ENCODE data around the gene SRD5A2. TPM values are rescaled to one million over a fixed set of nuclear protein-coding genes. Genes with fewer than 3 reads are reported as not detected.

The SRD5A2 gene
- total and polyA plus RNA-seq, 4 donors = 2.3 to 23.3 (median 2.9) TPM; not detected in 1

GRCh38 chr2:31475692-31476091 is 105.0 kb downstream of the SRD5A2 start:
- no peak for DNase-seq (ENCODE audit: low spot score)
- Histone ChIP-seq H3K4me1 (ENCODE audit: control insufficient read depth in 4 of 4, insufficient read depth in 4 of 4, low read length in 3 of 4) (no peaks in the 10 kb centered on the region), H3K27ac (ENCODE audit: low read depth in 1 of 2, low read length in 2 of 2) (no peak overlapping the region), H3K4me3 (ENCODE audit: low read depth in 1 of 3, low read length in 3 of 3) (no peak overlapping the region), H3K36me3 (ENCODE audit: control insufficient read depth in 4 of 4, insufficient read depth in 3 of 4, low read depth in 1 of 4, low read length in 3 of 4) (no peaks in the 10 kb centered on the region), H3K9me3 (ENCODE audit: control insufficient read depth in 4 of 4, low read length in 3 of 4) (no peaks in the 10 kb centered on the region), H3K27me3 (ENCODE audit: control insufficient read depth in 4 of 4, insufficient read depth in 4 of 4, low read length in 3 of 4) (no peaks in the 10 kb centered on the region), H3K9ac (ENCODE audit: low read depth in 1 of 2, low read length in 2 of 2) (no peak overlapping the region)
- TF ChIP-seq EGR1 (IDR thresholded peaks at IDR 0.05; ENCODE audit: low read depth in 2 of 2) (no peak), RXRA (IDR thresholded peaks at IDR 0.05) (no peak), NR2F2 (IDR thresholded peaks at IDR 0.05) (no peak), RAD21 (IDR thresholded peaks at IDR 0.05) (no peak), HNF4A (conservative IDR thresholded peaks at IDR 0.05) (no peak), FOXA1 (IDR thresholded peaks at IDR 0.05) (no peak), REST (IDR thresholded peaks at IDR 0.05) (no peak), JUND (IDR thresholded peaks at IDR 0.05) (no peak)
- TF ChIP-seq, protein P1, sequence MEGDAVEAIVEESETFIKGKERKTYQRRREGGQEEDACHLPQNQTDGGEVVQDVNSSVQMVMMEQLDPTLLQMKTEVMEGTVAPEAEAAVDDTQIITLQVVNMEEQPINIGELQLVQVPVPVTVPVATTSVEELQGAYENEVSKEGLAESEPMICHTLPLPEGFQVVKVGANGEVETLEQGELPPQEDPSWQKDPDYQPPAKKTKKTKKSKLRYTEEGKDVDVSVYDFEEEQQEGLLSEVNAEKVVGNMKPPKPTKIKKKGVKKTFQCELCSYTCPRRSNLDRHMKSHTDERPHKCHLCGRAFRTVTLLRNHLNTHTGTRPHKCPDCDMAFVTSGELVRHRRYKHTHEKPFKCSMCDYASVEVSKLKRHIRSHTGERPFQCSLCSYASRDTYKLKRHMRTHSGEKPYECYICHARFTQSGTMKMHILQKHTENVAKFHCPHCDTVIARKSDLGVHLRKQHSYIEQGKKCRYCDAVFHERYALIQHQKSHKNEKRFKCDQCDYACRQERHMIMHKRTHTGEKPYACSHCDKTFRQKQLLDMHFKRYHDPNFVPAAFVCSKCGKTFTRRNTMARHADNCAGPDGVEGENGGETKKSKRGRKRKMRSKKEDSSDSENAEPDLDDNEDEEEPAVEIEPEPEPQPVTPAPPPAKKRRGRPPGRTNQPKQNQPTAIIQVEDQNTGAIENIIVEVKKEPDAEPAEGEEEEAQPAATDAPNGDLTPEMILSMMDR (IDR thresholded peaks at IDR 0.05; ENCODE audit: low read depth, low read length, missing input control) = no peak
- TF ChIP-seq, protein P2, sequence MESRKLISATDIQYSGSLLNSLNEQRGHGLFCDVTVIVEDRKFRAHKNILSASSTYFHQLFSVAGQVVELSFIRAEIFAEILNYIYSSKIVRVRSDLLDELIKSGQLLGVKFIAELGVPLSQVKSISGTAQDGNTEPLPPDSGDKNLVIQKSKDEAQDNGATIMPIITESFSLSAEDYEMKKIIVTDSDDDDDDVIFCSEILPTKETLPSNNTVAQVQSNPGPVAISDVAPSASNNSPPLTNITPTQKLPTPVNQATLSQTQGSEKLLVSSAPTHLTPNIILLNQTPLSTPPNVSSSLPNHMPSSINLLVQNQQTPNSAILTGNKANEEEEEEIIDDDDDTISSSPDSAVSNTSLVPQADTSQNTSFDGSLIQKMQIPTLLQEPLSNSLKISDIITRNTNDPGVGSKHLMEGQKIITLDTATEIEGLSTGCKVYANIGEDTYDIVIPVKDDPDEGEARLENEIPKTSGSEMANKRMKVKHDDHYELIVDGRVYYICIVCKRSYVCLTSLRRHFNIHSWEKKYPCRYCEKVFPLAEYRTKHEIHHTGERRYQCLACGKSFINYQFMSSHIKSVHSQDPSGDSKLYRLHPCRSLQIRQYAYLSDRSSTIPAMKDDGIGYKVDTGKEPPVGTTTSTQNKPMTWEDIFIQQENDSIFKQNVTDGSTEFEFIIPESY (IDR thresholded peaks at IDR 0.05) = no peak
- TF ChIP-seq, protein P3, sequence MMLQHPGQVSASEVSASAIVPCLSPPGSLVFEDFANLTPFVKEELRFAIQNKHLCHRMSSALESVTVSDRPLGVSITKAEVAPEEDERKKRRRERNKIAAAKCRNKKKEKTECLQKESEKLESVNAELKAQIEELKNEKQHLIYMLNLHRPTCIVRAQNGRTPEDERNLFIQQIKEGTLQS (IDR thresholded peaks at IDR 0.05) = no peak
- WGBS = 61% methylated on average over 1 of the region's 1 CpG

DNA sequence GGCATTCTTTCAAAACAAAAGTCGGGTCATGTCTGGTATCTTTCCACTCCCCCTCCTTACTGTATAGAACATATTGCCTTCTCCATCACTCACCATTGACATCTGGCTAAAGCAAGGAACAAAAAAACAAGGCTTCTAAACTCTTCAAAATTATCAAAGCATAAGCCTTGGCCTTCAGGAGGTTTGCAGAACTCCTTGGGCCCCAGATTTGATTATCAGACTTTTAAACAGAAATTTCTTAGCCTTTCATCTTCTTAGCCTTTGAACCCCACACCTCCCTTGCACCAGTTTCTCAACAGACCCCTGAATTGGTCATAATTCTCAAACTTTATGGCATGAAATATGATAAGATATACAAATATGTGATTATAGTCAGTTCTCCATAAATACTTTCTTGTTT is 106.4 kb downstream of the SRD5A2 start:
- no peak for DNase-seq (ENCODE audit: low spot score)
- H3K27ac ChIP-seq (ENCODE audit: low read depth in 1 of 2, low read length in 2 of 2) = no peak overlapping the region

More for the DNA sequence above, 106.4 kb downstream of the SRD5A2 start:
- H3K9ac ChIP-seq (ENCODE audit: low read depth in 1 of 2, low read length in 2 of 2) = no peak overlapping the region
- TF ChIP-seq GABPA (IDR thresholded peaks at IDR 0.05 in 1 of 2, conservative IDR thresholded peaks at IDR 0.05 in 1 of 2) (no peak), SP1 (IDR thresholded peaks at IDR 0.05) (no peak), NR2F2 (IDR thresholded peaks at IDR 0.05) (no peak), YY1 (IDR thresholded peaks at IDR 0.05) (no peak)
- H3K36me3 ChIP-seq (ENCODE audit: control insufficient read depth in 4 of 4, insufficient read depth in 3 of 4, low read depth in 1 of 4, low read length in 3 of 4) = no peaks in the 10 kb centered on the region
- H3K9me3 ChIP-seq (ENCODE audit: control insufficient read depth in 4 of 4, low read length in 3 of 4) = peaks cover 0 to 1% (median 0%) of the 10 kb centered on the region in 4 donors
- WGBS = 61% methylated on average over 1 of the region's 1 CpG
- no peak overlapping the region for H3K4me3 ChIP-seq (ENCODE audit: low read depth in 1 of 3, low read length in 3 of 3)
- H3K4me1 ChIP-seq (ENCODE audit: control insufficient read depth in 4 of 4, insufficient read depth in 4 of 4, low read length in 3 of 4) = no peaks in the 10 kb centered on the region
- no peaks in the 10 kb centered on the region for H3K27me3 ChIP-seq (ENCODE audit: control insufficient read depth in 4 of 4, insufficient read depth in 4 of 4, low read length in 3 of 4)

Other genes starting within 250 kb of the SRD5A2 start
- 10 to 100 TPM in 1 of 2 donors, 1 to 10 TPM in 1; 7.3 to 76.6 TPM for gene XDH, start 166.2 kb downstream of the SRD5A2 start, total RNA-seq
- gene XDH, start 166.2 kb downstream of the SRD5A2 start, polyA plus RNA-seq = 10 to 100 TPM in 1 of 2 donors, 1 to 10 TPM in 1; 6.8 to 16.8 TPM